NCI-H82 (cell line): ENCODE results near the gene POU6F1.

Experiments
- DNase-seq: peaks from one replicate; lab custom pipeline; 2025; lab: John Stamatoyannopoulos, UW

The POU6F1 gene

GRCh38 chr12:51197736-51198567, 19.9 kb downstream of the POU6F1 start:
- no peak for DNase-seq

- DNase-seq, result no peak
Observed at GRCh38 chr12:51196547-51196946, 21.3 kb downstream of the POU6F1 start.

- DNase-seq, result no peak
Observed at GRCh38 chr12:51195841-51196240, 22.0 kb downstream of the POU6F1 start.

GRCh38 chr12:51192284-51192671, 25.6 kb downstream of the POU6F1 start:
- no peak for DNase-seq

- no peak for DNase-seq
Observed at GRCh38 chr12:51191516-51192283, 26.2 kb downstream of the POU6F1 start.

GRCh38 chr12:51190820-51191219, 27.0 kb downstream of the POU6F1 start:
- no peak for DNase-seq

GRCh38 chr12:51189790-51190355, 28.0 kb downstream of the POU6F1 start:
- DNase-seq, result no peak

- DNase-seq, result peak; percentile 25
Observed at GRCh38 chr12:51188359-51189051, 29.4 kb downstream of the POU6F1 start.

GRCh38 chr12:51187370-51187987, 30.4 kb downstream of the POU6F1 start:
- peak; percentile 87 for DNase-seq

GRCh38 chr12:51186465-51187085, 31.3 kb downstream of the POU6F1 start:
- peak; percentile 67 for DNase-seq

- DNase-seq, result peak; percentile 27
Observed at GRCh38 chr12:51185171-51185717, 32.6 kb downstream of the POU6F1 start.

GRCh38 chr12:51183816-51184215, 34.0 kb downstream of the POU6F1 start:
- DNase-seq, result peak; percentile 99

- no peak for DNase-seq
Observed at GRCh38 chr12:51183349-51183748, 34.5 kb downstream of the POU6F1 start.

GRCh38 chr12:51181558-51181957, 36.3 kb downstream of the POU6F1 start:
- DNase-seq, result no peak

GRCh38 chr12:51177897-51178296, 40.0 kb downstream of the POU6F1 start:
- no peak for DNase-seq

- peak; percentile 56 for DNase-seq
Observed at GRCh38 chr12:51174501-51174900, 43.4 kb downstream of the POU6F1 start.

GRCh38 chr12:51172515-51173431, 45.1 kb downstream of the POU6F1 start, which contains the start of gene TFCP2:
TSS of gene TFCP2 (minus strand) at chr12:51173135. CDS start at chr12:51172422, 713 bp downstream.
- DNase-seq, result peak; percentile 98

GRCh38 chr12:51171884-51172514, 45.9 kb downstream of the POU6F1 start:
- DNase-seq, result peak; percentile 67

GRCh38 chr12:51163795-51164194, 54.1 kb downstream of the POU6F1 start:
- DNase-seq, result no peak
